ENCODE data around the gene BMPER. TPM values are rescaled to one million over a fixed set of nuclear protein-coding genes. Genes with fewer than 3 reads are reported as not detected.

BMPER gene
- total RNA-seq, 4 donors from 2014 or later = 0.27 to 0.53 (median 0.34) TPM

DNA sequence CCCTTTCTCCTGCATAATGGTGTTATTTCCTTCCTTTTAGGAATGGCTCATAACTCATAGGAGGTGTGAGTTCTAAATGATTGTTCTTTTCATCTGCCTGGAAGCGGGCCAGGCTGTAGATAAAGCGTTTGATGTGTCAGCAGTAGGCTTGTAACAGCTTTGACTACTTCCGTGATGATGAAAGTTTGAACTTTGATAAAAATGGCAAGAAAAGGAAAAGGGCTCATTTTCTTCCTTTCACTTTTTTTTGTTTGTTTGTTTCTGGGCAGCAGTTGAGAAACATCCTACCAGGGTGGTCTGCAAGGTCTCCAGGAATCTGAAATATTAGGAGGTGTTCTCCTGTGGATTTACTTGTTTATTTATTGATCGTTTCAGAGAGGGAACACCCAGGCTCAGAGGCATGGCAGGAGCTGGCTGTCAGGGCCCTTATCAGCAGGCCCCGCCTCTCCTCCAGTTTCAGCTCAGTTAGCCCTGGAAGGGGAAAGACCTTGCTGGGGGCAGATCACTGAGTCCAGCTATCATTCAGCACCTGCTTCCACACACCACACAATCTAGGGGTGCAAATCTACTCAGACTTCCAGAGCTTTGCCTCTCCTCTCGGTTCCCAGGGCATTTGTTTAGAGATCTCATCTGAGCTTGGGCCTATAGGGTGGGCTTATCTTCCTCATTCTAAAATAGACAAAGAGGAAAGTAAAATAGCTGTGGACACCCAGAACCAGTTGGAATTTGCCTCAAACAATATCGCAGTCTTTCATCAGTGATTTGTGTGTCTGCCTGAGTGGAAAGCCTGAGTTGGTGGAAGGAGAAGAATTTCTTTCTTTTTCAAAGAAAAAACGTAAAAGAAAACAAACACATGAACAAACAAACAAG is 130.9 kb downstream of the BMPER start:
- DNase-seq (ENCODE audit: low spot score in 2 of 2) = no peak
- WGBS, 2 donors = 58 to 60% methylated on average over 8 of the region's 8 CpGs
- H3K4me3 ChIP-seq (ENCODE audit: low read depth, poor library complexity, severe bottlenecking) = no peak overlapping the region
- TF ChIP-seq, protein P1, sequence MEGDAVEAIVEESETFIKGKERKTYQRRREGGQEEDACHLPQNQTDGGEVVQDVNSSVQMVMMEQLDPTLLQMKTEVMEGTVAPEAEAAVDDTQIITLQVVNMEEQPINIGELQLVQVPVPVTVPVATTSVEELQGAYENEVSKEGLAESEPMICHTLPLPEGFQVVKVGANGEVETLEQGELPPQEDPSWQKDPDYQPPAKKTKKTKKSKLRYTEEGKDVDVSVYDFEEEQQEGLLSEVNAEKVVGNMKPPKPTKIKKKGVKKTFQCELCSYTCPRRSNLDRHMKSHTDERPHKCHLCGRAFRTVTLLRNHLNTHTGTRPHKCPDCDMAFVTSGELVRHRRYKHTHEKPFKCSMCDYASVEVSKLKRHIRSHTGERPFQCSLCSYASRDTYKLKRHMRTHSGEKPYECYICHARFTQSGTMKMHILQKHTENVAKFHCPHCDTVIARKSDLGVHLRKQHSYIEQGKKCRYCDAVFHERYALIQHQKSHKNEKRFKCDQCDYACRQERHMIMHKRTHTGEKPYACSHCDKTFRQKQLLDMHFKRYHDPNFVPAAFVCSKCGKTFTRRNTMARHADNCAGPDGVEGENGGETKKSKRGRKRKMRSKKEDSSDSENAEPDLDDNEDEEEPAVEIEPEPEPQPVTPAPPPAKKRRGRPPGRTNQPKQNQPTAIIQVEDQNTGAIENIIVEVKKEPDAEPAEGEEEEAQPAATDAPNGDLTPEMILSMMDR (IDR thresholded peaks at IDR 0.05) = no peak
- no peak for TF ChIP-seq POLR2A (IDR thresholded peaks at IDR 0.05)
- intact Hi-C loops (cut with DNase I; ENCODE audit: low total_unique reads) = no loop called here

DNA sequence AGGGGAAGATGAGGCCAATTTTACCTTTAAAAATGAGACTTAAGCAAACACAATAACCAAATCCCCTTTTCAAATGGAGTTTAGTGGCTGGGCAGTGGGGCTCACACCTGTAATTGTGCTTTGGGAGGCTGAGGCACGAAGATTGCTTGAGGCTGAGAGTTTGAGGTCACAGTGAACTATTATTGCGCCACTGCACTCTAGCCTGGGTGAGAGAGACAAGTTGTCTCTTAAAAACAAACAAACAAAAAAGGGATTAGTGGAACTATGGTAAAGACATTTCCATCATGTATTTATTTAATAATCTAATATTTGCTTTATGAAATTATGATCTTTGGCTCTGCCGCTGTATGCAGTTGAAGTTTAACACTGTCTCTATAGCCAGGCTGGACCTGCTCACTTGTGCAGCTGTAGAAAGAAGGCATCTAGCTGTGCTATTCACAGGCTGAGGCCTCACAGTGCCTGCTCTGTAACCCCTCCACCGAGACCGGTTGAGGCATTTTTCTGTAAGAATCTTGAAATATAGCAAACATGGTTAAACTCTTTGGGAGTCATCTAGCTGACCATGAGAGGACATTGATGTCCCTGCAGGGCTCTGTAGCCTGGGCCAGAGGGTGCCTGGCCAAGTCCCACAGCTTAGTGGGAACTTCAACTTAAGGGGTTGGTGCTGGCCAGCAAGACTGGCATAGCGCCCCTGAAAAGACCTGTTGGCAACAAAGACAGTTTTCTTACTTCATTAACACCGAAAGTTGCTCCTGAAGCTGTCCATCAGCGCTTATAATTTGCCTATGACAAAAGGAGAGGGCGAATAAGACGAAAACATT is 131.8 kb downstream of the BMPER start:
- WGBS, 2 donors = 84 to 90% methylated on average over 10 of the region's 10 CpGs
- TF ChIP-seq, protein P1 (IDR thresholded peaks at IDR 0.05) = no peak
- H3K4me3 ChIP-seq (ENCODE audit: low read depth, poor library complexity, severe bottlenecking) = no peak overlapping the region
- intact Hi-C loops (cut with DNase I; ENCODE audit: low total_unique reads) = no loop called here
- no peak for DNase-seq (ENCODE audit: low spot score in 2 of 2)

DNA sequence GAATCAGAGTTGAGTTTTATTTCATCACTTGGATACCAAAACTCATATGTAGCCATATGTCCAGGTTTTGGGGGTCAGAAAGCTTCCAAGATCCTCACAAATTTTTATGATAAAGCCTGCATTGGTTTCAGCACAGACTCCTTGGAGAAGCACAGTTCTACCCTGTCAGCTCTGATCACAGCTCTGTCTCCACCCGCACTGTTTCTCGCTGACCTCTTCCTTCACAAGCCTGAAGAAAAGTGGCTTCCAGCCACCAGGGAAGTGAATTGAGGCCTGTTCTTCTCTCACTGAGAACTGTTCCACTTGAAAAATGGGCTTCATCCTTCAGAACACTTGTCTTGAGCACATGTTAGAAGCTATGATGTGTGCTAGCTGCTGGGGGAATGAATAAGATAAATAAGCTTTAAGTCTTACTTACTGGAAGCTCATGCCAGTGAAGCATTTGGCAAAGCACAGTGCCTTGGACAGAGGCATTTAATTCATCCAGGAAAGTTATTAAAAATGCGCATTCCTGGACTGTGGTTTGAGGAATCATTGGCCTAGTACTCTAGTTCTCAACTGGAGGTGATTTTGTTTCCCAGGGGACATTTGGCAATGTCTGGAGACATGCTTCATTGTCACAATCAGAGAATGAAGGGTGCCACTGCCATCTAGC is 133.6 kb downstream of the BMPER start:
- no peak for TF ChIP-seq POLR2A (IDR thresholded peaks at IDR 0.05)
- TF ChIP-seq, protein P1 (IDR thresholded peaks at IDR 0.05) = no peak
- no peak overlapping the region for H3K4me3 ChIP-seq (ENCODE audit: low read depth, poor library complexity, severe bottlenecking)
- DNase-seq (ENCODE audit: low spot score in 2 of 2) = no peak
- intact Hi-C loops (cut with DNase I; ENCODE audit: low total_unique reads) = no loop called here
- 91 to 92% methylated on average over 3 of the region's 3 CpGs for WGBS, 2 donors

DNA sequence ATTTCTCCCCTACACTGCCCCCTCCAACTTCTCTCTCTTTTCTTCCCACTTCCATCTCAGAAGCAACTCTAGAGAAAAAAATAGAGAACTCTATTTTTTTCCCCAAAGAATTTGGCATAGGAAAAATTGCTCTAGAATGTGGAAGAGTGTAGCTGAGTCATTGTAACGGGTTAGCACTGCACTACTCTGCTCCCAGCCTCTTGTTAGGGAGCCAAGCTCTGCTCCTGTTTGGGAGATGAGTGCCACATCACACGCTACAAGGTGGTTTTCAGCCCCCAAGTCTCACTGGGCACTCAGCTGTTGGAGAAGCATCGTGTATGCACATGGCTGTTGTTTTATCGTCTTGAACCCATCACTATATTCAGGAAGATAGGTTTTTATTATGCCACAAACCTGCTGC is 136.4 kb downstream of the BMPER start:
- WGBS, 2 donors = 73 to 79% methylated on average over 4 of the region's 4 CpGs
- no peak for DNase-seq (ENCODE audit: low spot score in 2 of 2)
- TF ChIP-seq, protein P1 (IDR thresholded peaks at IDR 0.05) = no peak
- TF ChIP-seq POLR2A (IDR thresholded peaks at IDR 0.05) = no peak
- no peak overlapping the region for H3K4me3 ChIP-seq (ENCODE audit: low read depth, poor library complexity, severe bottlenecking)
- intact Hi-C loops (cut with DNase I; ENCODE audit: low total_unique reads) = no loop called here

DNA sequence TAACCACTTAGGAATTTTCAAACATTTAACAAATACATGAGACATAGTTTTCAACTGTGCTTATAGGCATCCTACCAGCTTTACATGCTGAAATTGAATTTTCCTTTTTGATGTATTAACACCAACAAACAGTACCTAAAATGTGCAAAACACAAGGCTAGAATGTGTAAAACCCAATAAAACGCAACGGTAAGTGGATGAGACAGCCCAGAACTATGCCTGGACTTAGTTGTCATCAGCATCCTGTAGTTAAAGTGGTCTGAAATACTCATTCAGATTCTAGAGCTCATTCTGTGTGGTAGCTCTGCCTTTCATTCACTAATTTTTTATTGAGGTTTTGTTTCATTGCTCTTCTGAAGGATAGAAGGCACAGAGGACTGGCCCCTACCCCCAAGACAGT is 137.1 kb downstream of the BMPER start:
- 91 to 96% methylated on average over 2 of the region's 2 CpGs for WGBS, 2 donors
- intact Hi-C loops (cut with DNase I; ENCODE audit: low total_unique reads) = no loop called here
- no peak for DNase-seq (ENCODE audit: low spot score in 2 of 2)
- no peak overlapping the region for H3K4me3 ChIP-seq (ENCODE audit: low read depth, poor library complexity, severe bottlenecking)
- TF ChIP-seq POLR2A (IDR thresholded peaks at IDR 0.05) = no peak
- TF ChIP-seq, protein P1 (IDR thresholded peaks at IDR 0.05) = no peak

Measured in lower leg skin (tissue), 4 donors.